ENCODE results near the gene TMEM117.

- TF ChIP-seq, protein P1, sequence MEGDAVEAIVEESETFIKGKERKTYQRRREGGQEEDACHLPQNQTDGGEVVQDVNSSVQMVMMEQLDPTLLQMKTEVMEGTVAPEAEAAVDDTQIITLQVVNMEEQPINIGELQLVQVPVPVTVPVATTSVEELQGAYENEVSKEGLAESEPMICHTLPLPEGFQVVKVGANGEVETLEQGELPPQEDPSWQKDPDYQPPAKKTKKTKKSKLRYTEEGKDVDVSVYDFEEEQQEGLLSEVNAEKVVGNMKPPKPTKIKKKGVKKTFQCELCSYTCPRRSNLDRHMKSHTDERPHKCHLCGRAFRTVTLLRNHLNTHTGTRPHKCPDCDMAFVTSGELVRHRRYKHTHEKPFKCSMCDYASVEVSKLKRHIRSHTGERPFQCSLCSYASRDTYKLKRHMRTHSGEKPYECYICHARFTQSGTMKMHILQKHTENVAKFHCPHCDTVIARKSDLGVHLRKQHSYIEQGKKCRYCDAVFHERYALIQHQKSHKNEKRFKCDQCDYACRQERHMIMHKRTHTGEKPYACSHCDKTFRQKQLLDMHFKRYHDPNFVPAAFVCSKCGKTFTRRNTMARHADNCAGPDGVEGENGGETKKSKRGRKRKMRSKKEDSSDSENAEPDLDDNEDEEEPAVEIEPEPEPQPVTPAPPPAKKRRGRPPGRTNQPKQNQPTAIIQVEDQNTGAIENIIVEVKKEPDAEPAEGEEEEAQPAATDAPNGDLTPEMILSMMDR (IDR thresholded peaks at IDR 0.05): no peak
- no peak for TF ChIP-seq POLR2A (IDR thresholded peaks at IDR 0.05)
Measured at GRCh38 chr12:44248436-44248835, 412.6 kb downstream of the TMEM117 start.

All from stomach (tissue), 4 donors.